IMR-90 (cell line): ENCODE data around the gene GABBR2. TPM values are rescaled to one million over a fixed set of nuclear protein-coding genes. Genes with fewer than 3 reads are reported as not detected.

ENCODE experiments used
- ATAC-seq: fragments of 200-7000 bp; cut with Tn5 transposase; 2 replicates; pipeline ENCODE4 v1.9.1; 2020; ENCODE audit warnings: low read depth, mild to moderate bottlenecking, moderate library complexity
- BruUV-seq: library from RNA; stranded (reverse); fragments of 400-500 nt; replicated peaks from 2 replicates; lab custom pipeline; 2021; lab: Mats Ljungman, UMichigan
- CTCF ChIA-PET: fragments of 300-600 bp; formaldehyde crosslinking; extraction: SDS; loops from one replicate; lab custom pipeline; 2021; ENCODE audit warnings: antibody characterized with exemption; lab: Yijun Ruan, JAX
- POLR2A ChIA-PET: fragments of 300-600 bp; sonication (Branson Sonifier 250); formaldehyde crosslinking; loops from one replicate; lab custom pipeline; 2022; ENCODE audit warnings: antibody characterized with exemption; ENCODE audit not compliant: unreplicated experiment; lab: Charles Lee
- DNase-seq: peaks from one replicate; pipeline ENCODE4 v3.0.0; 2013
- H2AFZ ChIP-seq: replicated peaks from 2 replicates; pipeline ENCODE3; 2013; ENCODE audit warnings: low read length, mild to moderate bottlenecking; ENCODE audit not compliant: poor library complexity
- H2AK5ac ChIP-seq: 2 replicates; pipeline ENCODE4 v1.6.1; 2013; ENCODE audit warnings: low read depth, low read length, inconsistent platforms
- H2AK9ac ChIP-seq: replicated peaks from 2 replicates; pipeline ENCODE3; 2013; ENCODE audit warnings: mild to moderate bottlenecking, low read depth, low read length, moderate library complexity; ENCODE audit not compliant: poor library complexity
- H2BK120ac ChIP-seq: 2 replicates; pipeline ENCODE4 v1.6.1; 2013; ENCODE audit warnings: low read depth, low read length, inconsistent platforms
- H2BK15ac ChIP-seq: 3 replicates; pipeline ENCODE4 v1.6.1; 2013; ENCODE audit warnings: low read depth, low read length, inconsistent platforms
- H2BK20ac ChIP-seq: 2 replicates; pipeline ENCODE4 v1.6.1; 2013; ENCODE audit warnings: low read depth, mild to moderate bottlenecking, inconsistent platforms, low read length, moderate library complexity
- H2BK5ac ChIP-seq: 2 replicates; pipeline ENCODE4 v1.6.1; 2013; ENCODE audit warnings: mild to moderate bottlenecking, low read depth, low read length, inconsistent platforms; ENCODE audit not compliant: poor library complexity, severe bottlenecking
- H3K14ac ChIP-seq: replicated peaks from 2 replicates; pipeline ENCODE4 v1.6.1; 2013; ENCODE audit warnings: low read depth, low read length, inconsistent platforms
- H3K18ac ChIP-seq: 2 replicates; pipeline ENCODE4 v1.6.1; 2013; ENCODE audit warnings: low read depth, low read length, control low read depth
- H3K23ac ChIP-seq: 2 replicates; pipeline ENCODE4 v1.6.1; 2013; ENCODE audit warnings: low read depth, low read length, inconsistent platforms
- H3K27ac ChIP-seq: 2 replicates; pipeline ENCODE4 v1.5.1; 2013; ENCODE audit warnings: mild to moderate bottlenecking, control low read depth, low read length; ENCODE audit not compliant: insufficient read depth
- H3K27me3 ChIP-seq: 2 replicates; pipeline ENCODE4 v1.6.1; 2013; ENCODE audit warnings: low read length; ENCODE audit not compliant: control insufficient read depth, insufficient read depth
- H3K36me3 ChIP-seq: 2 replicates; pipeline ENCODE4 v1.6.1; 2013; ENCODE audit warnings: low read length, mixed read lengths; ENCODE audit not compliant: control insufficient read depth, insufficient read depth
- H3K4ac ChIP-seq: 2 replicates; pipeline ENCODE4 v1.6.1; 2013; ENCODE audit warnings: low read depth, low read length, inconsistent platforms
- H3K4me1 ChIP-seq: 2 replicates; pipeline ENCODE4 v1.6.1; 2013; ENCODE audit warnings: low read length, mixed read lengths; ENCODE audit not compliant: control insufficient read depth, insufficient read depth
- H3K4me2 ChIP-seq: 2 replicates; pipeline ENCODE4 v1.6.1; 2013; ENCODE audit warnings: low read depth, mild to moderate bottlenecking, control low read depth, low read length, moderate library complexity
- H3K4me3 ChIP-seq: 2 replicates; pipeline ENCODE4 v1.5.1; 2013; ENCODE audit warnings: low read depth, mild to moderate bottlenecking, control low read depth, low read length, moderate library complexity; ENCODE audit not compliant: insufficient read depth
- H3K56ac ChIP-seq: 2 replicates; pipeline ENCODE4 v1.6.1; 2013; ENCODE audit warnings: low read length, inconsistent platforms; ENCODE audit not compliant: insufficient read depth; ENCODE audit errors: extremely low read depth
- H3K79me1 ChIP-seq, 2 experiments: 2 replicates each; pipeline ENCODE4 v1.6.1; 2013; ENCODE audit warnings: low read length in 2 of 2, inconsistent platforms in 1 of 2, low read depth in 1 of 2
- H3K9ac ChIP-seq: 2 replicates; pipeline ENCODE4 v1.6.1; 2013; ENCODE audit warnings: low read depth, low read length, control low read depth
- H3K9me1 ChIP-seq: 2 replicates; pipeline ENCODE4 v1.6.1; 2013; ENCODE audit warnings: low read length, inconsistent platforms; ENCODE audit not compliant: insufficient read depth
- H3K9me3 ChIP-seq: 2 replicates; pipeline ENCODE4 v1.6.1; 2013; ENCODE audit warnings: low read length; ENCODE audit not compliant: control insufficient read depth, insufficient read depth
- H4K20me1 ChIP-seq: 2 replicates; pipeline ENCODE4 v1.6.1; 2013; ENCODE audit warnings: low read length, inconsistent platforms; ENCODE audit not compliant: insufficient read depth
- H4K5ac ChIP-seq: 2 replicates; pipeline ENCODE4 v1.6.1; 2013; ENCODE audit warnings: mild to moderate bottlenecking, low read depth, low read length, control low read depth
- H4K8ac ChIP-seq, 2 experiments: 2 replicates each; pipeline ENCODE4 v1.6.1; 2013; ENCODE audit warnings: low read depth in 2 of 2, low read length in 2 of 2, control low read depth in 1 of 2, inconsistent platforms in 1 of 2
- H4K91ac ChIP-seq: 2 replicates; pipeline ENCODE4 v1.6.1; 2013; ENCODE audit warnings: low read depth, low read length, inconsistent platforms; ENCODE audit not compliant: insufficient read depth
- SMC3 ChIP-seq: fragments of 150-350 bp; IDR thresholded peaks from 2 replicates; pipeline ENCODE4 v1.6.1; 2016; ENCODE audit warnings: low read depth, mild to moderate bottlenecking, antibody characterized with exemption, low read length, moderate library complexity
- USF2 ChIP-seq: fragments of 150-350 bp; IDR thresholded peaks from 2 replicates; pipeline ENCODE4 v1.6.1; 2017; ENCODE audit warnings: mild to moderate bottlenecking, antibody characterized with exemption, low read length, low read depth
- WGBS, 2 experiments: methylation state at CpG; one replicate each; pipeline versions ENCODE4 v1.1.5 to v1.1.7; 2013; ENCODE audit warnings: missing lambda C conversion rate in 2 of 2; ENCODE audit not compliant: insufficient read length in 1 of 2; ENCODE audit errors: extremely low coverage in 2 of 2; 5-methylcytosine and 5-hydroxymethylcytosine counted together
- dilution Hi-C: fragments of 300-500 bp; cut with HindIII; formaldehyde crosslinking; loops from one replicate; pipeline ENCODE4 v1.14.3; 2018; ENCODE audit warnings: low sequenced_read_pairs; ENCODE audit not compliant: unreplicated experiment
- in situ Hi-C: fragments of 300-500 bp; cut with MboI; formaldehyde crosslinking; loops from 3 replicates; pipeline ENCODE4 v1.14.3; 2019; ENCODE audit warnings: low sequenced_read_pairs, inconsistent platforms, mixed read lengths
- intact Hi-C: fragments of 100-400 bp; cut with micrococcal nuclease; formaldehyde crosslinking; loops from 2 replicates; pipeline ENCODE4 v1.10.0; 2022
- polyA plus RNA-seq, 3 experiments: library from polyadenylated mRNA; depleted of rRNA; stranded (reverse); fragments of >200 nt; gene quantifications; 2 replicates each; pipeline ENCODE4 v1.2.3, GENCODE V29; 2012; ENCODE audit warnings: low replicate concordance in 1 of 3
- total RNA-seq: library from RNA; depleted of rRNA; stranded (reverse); fragments of >200 nt; gene quantifications from 2 replicates; pipeline ENCODE4 v1.2.3, GENCODE V29; 2012

GABBR2 gene
- total and polyA plus RNA-seq, 2 of the 4 experiments (the other 2 are of a cell fraction) = 14.2 to 20.3 TPM

DNA sequence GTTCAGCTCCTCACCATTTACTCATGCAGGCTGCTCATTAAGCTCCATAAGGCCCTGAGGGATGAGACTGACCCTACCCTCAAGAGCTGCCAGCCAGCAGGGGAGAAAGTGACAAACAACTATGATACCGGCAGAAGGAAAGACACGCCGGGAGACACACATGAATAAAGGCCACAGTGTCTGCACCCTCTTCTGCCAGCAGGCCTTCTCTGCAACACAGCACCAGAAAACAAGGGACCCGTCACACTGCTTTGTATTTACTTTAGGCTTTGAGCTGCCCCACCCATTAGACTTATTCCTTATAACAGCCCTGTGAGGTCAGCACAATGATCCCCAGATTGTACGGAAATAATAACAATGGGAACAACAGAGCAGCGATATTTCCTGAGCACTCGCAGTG is 7.2 kb downstream of the GABBR2 start:
- peaks cover 23 to 48% of the 10 kb centered on the region in 2 experiments for H3K79me1 ChIP-seq
- H4K91ac ChIP-seq = no peak overlapping the region
- intact Hi-C loops (loop anchor here (10.0 kb wide), 2 partner anchors 97 to 127 kb away; no protein-coding TSS in a partner anchor), dilution Hi-C loops (no loop called here), in situ Hi-C loops (no loop called here)
- H2BK15ac ChIP-seq = no peak overlapping the region
- TF ChIP-seq USF2 = no peak
- no peak for TF ChIP-seq SMC3
- H2BK5ac ChIP-seq = no peak overlapping the region
- H3K56ac ChIP-seq = no peak overlapping the region
- WGBS, 2 experiments = 83% methylated on average over 1 of the region's 7 CpGs; no CpG with 5 or more reads in 1 of the 2 experiments
- H2BK120ac ChIP-seq = no peak overlapping the region
- no peak overlapping the region for H3K4me2 ChIP-seq
- no peak overlapping the region for H3K4ac ChIP-seq
- H3K27me3 ChIP-seq = peaks cover 2% of the 10 kb centered on the region
- no peak overlapping the region for H3K4me3 ChIP-seq
- no peak overlapping the region for H2BK20ac ChIP-seq
- peaks cover 4% of the 10 kb centered on the region; the same call in 1 of the 2 replicates for H3K9me3 ChIP-seq
- ChIA-PET POLR2A (no interaction called here), CTCF (no interaction called here)
- no peak overlapping the region for H2AK9ac ChIP-seq
- no TSS peak for BruUV-seq
- no peak overlapping the region for H2AK5ac ChIP-seq
- peaks cover 3% of the 10 kb centered on the region; the same call in 1 of the 2 replicates for H3K9me1 ChIP-seq
- H3K36me3 ChIP-seq = no peaks in the 10 kb centered on the region
- H4K5ac ChIP-seq = no peak overlapping the region
- peaks cover 2% of the 10 kb centered on the region; the same call in 1 of the 2 replicates for H3K4me1 ChIP-seq
- DNase-seq (no peak), ATAC-seq (no peak)
- no peak overlapping the region for H2AFZ ChIP-seq
- peaks cover 8% of the 10 kb centered on the region for H4K20me1 ChIP-seq
- no peak overlapping the region for H3K9ac ChIP-seq
- no peak overlapping the region for H3K23ac ChIP-seq
- H3K27ac ChIP-seq = no peak overlapping the region
- no peak overlapping the region for H3K18ac ChIP-seq
- H3K14ac ChIP-seq = no peak overlapping the region
- H4K8ac ChIP-seq = no peak overlapping the region
